ENCODE measurements around the gene DECR2.
"Not testable (repeated sequence)": the region's sequence is repeated elsewhere in the genome, so short reads cannot be mapped to it uniquely, and the experiment has no call there.

The DECR2 gene

GRCh38 chr16:379961-380761 is 21.5 kb upstream of the DECR2 start:
- DNase-seq, result no peak

- no peak for DNase-seq
These were observed 21.0 kb upstream of the DECR2 start for GRCh38 chr16:380762-381011.

- DNase-seq, result no peak
These were observed 20.5 kb upstream of the DECR2 start for GRCh38 chr16:381012-381788.

GRCh38 chr16:381789-382717 is 19.6 kb upstream of the DECR2 start, which contains the start of gene PGAP6:
Gene PGAP6 (minus strand): TSS chr16:381978. CDS start chr16:381821, 157 bp downstream.
- peak; percentile 2 for DNase-seq

GRCh38 chr16:383326-384051 is 18.2 kb upstream of the DECR2 start:
- peak; percentile 6 for DNase-seq

GRCh38 chr16:386641-387156 is 15.0 kb upstream of the DECR2 start:
- DNase-seq, result no peak

- not testable (repeated sequence) for DNase-seq
These were observed 13.7 kb upstream of the DECR2 start for GRCh38 chr16:387761-388666.

- DNase-seq, result no peak
These were observed 12.3 kb upstream of the DECR2 start for GRCh38 chr16:389352-389751.

GRCh38 chr16:391885-392335 is 9.8 kb upstream of the DECR2 start:
- peak; percentile 20 for DNase-seq

GRCh38 chr16:392450-393030 is 9.1 kb upstream of the DECR2 start:
- no peak for DNase-seq

GRCh38 chr16:396199-396598 is 5.5 kb upstream of the DECR2 start:
- no peak for DNase-seq

GRCh38 chr16:396605-397004 is 5.1 kb upstream of the DECR2 start:
- no peak for DNase-seq

- DNase-seq, result no peak
These were observed 4.5 kb upstream of the DECR2 start, which contains the start of gene NME4 for GRCh38 chr16:397135-397661. Gene NME4 (plus strand): TSS chr16:397199. CDS start chr16:397223, 24 bp downstream.

- no peak for DNase-seq
These were observed 3.9 kb upstream of the DECR2 start for GRCh38 chr16:397736-398332.

- DNase-seq, result no peak
These were observed 2.9 kb upstream of the DECR2 start for GRCh38 chr16:398561-399339.

GRCh38 chr16:399340-400019 is 2.2 kb upstream of the DECR2 start:
- no peak for DNase-seq

- DNase-seq, result no peak
These were observed 1.6 kb upstream of the DECR2 start for GRCh38 chr16:400061-400591.

GRCh38 chr16:404971-405486 is 3.3 kb downstream of the DECR2 start:
- no peak for DNase-seq
